ENCODE results near the gene SUMF1.
A peak's percentile ranks its signal among the peaks of the same experiment; 100 is the strongest.

The SUMF1 gene

DNA sequence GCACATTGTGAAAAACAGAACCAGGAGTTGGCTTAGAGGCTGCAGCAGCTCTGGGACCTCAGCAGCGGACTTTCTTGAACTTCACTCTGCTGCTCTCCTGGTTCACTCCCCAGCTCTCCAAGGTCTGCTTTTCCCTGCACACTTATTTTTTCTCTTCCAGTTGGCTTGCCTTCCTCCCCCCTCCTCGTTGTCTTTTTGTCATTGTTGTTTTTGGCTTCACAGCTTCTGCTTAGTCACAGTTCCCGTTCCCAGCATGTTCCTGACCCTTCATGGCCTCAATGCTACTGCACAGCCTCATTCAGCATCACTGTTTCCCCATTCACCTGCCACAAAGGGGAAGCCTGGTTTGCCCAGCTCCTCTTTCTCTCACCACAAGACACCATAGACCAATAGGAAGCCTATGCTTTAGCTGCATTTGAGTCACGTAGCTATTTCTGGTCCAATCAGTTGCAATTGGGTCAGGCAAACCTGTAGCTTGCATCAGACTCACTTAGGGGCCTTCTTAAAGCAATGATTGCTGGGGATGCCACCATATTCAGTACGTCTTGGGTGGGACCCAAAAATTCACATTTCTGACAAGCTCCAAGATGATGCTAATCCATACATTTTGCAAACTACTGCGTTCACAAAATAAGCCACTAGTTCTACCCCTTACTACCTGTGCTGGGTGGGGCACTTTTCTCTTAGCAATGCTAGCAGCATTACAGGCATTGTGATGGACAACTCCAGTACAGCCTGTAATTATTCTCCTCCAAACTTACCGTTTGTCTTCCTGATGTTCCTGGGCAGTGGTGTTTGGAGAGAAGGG, 7.8 kb upstream of the SUMF1 start:
- peak; percentile 77 to 94 for DNase-seq (ENCODE audit: low read depth in 2 of 2)
- peak overlapping the region in 1 of 2 donors; percentile 5 for H3K4me3 ChIP-seq (replicated peaks in 1 of 2; ENCODE audit: low read depth in 2 of 2, low read length in 2 of 2)
- TF ChIP-seq, protein P1, sequence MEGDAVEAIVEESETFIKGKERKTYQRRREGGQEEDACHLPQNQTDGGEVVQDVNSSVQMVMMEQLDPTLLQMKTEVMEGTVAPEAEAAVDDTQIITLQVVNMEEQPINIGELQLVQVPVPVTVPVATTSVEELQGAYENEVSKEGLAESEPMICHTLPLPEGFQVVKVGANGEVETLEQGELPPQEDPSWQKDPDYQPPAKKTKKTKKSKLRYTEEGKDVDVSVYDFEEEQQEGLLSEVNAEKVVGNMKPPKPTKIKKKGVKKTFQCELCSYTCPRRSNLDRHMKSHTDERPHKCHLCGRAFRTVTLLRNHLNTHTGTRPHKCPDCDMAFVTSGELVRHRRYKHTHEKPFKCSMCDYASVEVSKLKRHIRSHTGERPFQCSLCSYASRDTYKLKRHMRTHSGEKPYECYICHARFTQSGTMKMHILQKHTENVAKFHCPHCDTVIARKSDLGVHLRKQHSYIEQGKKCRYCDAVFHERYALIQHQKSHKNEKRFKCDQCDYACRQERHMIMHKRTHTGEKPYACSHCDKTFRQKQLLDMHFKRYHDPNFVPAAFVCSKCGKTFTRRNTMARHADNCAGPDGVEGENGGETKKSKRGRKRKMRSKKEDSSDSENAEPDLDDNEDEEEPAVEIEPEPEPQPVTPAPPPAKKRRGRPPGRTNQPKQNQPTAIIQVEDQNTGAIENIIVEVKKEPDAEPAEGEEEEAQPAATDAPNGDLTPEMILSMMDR (IDR thresholded peaks at IDR 0.05; ENCODE audit: low read depth, low read length): no peak

DNA sequence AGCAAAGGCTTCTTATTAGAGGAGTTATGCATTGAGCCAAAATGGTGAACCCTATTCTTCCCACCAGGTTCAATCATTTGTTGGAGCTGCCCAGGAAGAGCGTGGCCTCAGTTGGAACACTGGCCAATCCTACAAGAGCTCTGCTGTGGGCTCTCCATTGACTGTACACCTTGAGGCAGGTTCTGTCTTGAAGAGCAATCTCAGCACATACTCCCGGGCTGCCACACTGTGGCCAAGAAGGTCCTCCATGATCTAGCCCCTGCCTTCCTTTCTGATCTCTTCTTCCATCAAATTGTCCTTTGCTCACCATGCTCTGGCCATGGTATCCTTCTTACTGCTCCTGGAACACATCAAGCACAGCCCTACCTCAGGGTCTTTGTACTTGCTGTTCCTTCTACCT, 5.7 kb upstream of the SUMF1 start:
- TF ChIP-seq, protein P1 (IDR thresholded peaks at IDR 0.05; ENCODE audit: low read depth, low read length): no peak
- DNase-seq (ENCODE audit: low read depth in 2 of 2): no peak

DNA sequence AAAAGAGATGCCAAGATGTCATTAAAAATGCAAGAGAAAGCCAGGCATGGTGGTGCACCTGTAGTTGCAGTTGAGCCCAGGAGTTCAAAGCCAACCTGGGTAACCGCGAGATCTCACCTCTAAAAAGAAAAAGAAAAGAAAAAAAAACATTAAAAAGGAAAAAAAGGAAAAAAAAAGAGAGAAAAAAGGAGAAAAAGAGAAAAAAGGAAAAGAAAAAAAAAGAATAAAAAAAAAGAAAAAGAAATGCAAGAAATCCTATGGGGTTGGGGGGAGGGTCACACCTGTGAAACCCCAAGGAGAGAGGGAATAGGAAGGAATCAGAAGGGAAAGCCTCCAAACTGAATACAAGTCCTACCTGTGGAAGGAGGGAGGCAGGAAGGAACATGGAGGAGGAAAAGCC, 5.2 kb upstream of the SUMF1 start:
- TF ChIP-seq, protein P1 (IDR thresholded peaks at IDR 0.05; ENCODE audit: low read depth, low read length): no peak
- H3K4me3 ChIP-seq (replicated peaks in 1 of 2; ENCODE audit: low read depth in 2 of 2, low read length in 2 of 2): no peak overlapping the region
- DNase-seq (ENCODE audit: low read depth in 2 of 2): no peak

More for the DNA sequence above, 5.7 kb upstream of the SUMF1 start:
- no peak overlapping the region for H3K4me3 ChIP-seq (replicated peaks in 1 of 2; ENCODE audit: low read depth in 2 of 2, low read length in 2 of 2)

DNA sequence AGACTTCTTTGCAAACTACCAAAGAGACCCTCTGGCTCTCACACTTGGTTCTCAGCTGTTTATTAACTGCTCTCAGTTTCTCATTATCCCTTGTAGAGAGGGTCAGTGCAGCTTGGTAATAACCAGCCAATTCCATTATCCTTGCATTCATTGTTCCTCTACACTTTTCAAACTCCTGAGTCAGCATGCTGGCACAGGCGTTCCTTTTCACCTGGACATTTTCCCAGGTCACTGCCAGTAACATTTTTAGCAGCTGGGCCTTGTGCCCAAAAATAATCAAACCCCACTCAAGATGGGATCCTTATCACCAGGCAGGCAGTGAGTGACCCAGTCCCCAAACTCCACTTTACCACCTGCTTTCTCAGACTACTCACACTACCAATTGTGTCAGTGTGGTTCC, 4.8 kb upstream of the SUMF1 start:
- DNase-seq (ENCODE audit: low read depth in 2 of 2): no peak
- TF ChIP-seq, protein P1 (IDR thresholded peaks at IDR 0.05; ENCODE audit: low read depth, low read length): no peak
- no peak overlapping the region for H3K4me3 ChIP-seq (replicated peaks in 1 of 2; ENCODE audit: low read depth in 2 of 2, low read length in 2 of 2)

DNA sequence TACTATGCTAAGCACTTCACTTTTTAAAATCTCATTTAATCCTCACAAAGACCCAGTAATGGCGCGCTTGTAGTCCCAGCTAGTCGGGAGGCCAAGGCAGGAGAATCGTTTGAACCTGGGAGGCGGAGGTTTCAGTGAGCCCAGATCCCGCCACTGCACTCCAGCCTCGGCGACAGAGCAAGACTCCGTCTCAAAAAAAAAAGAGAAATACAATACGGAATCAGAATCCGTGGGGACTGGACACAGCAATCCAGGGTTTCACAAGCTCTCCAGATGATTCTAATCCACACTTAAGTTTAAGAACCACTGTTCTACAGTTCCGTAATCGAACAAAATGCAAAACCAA, 426 bp upstream of the SUMF1 start:
- no peak for DNase-seq (ENCODE audit: low read depth in 2 of 2)
- TF ChIP-seq, protein P1 (IDR thresholded peaks at IDR 0.05; ENCODE audit: low read depth, low read length): no peak
- peak overlapping the region; percentile 84 for H3K4me3 ChIP-seq (replicated peaks in 1 of 2; ENCODE audit: low read depth in 2 of 2, low read length in 2 of 2)

DNA sequence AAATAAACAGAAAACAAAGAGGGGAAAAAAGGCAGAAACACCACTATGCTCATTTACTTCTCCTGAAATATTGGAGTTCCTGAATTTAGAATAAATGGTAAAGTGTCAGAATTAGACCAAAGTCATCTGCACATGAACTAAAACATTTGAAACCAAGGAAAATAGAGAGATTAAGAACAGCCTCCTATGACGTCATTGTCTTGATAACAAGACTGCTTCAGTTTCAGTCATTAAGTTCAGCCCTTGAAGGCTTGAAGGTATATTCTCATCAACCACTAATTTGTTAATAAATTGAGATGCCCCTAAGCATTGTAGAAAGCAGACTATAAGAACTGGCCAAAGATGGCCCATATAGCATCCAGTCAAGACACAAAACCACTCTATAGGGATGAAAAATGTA, 2.5 kb downstream of the SUMF1 start:
- H3K4me3 ChIP-seq (replicated peaks in 1 of 2; ENCODE audit: low read depth in 2 of 2, low read length in 2 of 2): no peak overlapping the region
- TF ChIP-seq, protein P1 (IDR thresholded peaks at IDR 0.05; ENCODE audit: low read depth, low read length): no peak
- DNase-seq (ENCODE audit: low read depth in 2 of 2): no peak
